Hematopoietic multipotent progenitor cell (in vitro differentiated cells): ENCODE measurements around the gene ASTN2. TPM values are rescaled to one million over a fixed set of nuclear protein-coding genes. Genes with fewer than 3 reads are reported as not detected.

Source experiments
- DNase-seq, 3 donors: peaks; one replicate each; pipeline ENCODE4 v3.0.0-alpha.2; 2011 to 2015; ENCODE audit warnings: low read depth in 2 of 3, low spot score in 2 of 3
- total RNA-seq: library from RNA; depleted of rRNA; stranded (reverse); fragments of >200 nt; gene quantifications from one replicate; pipeline ENCODE4 v1.2.3, GENCODE V29; 2012

ASTN2 gene
- total RNA-seq, 1 donor = 1.3 TPM

DNA sequence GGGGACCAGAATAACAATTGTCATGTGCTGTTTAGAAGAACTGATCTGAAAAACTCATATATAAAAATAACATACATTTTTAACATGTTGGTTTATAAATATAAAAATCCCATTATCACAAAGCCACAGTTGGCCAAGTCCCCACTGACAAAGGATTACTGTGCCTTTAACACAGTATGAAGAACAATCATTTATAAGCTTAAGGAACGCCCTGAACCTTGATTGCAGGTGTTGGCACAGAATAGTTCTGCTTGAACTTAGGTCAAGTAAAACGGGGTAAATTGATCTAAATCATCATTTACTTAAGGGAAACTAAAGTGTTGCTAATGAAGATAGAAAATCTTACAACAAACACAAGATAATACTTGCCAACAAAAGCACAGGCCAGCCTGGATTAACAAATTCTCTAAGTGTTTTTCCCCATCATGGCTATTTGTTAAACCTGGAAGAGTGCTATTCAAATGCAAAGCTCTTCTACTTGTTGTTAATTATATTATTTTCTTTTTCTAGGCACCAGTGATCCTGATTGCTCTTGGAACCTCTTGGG lies 46.1 kb downstream of the ASTN2 start:
- DNase-seq = no peak

DNA sequence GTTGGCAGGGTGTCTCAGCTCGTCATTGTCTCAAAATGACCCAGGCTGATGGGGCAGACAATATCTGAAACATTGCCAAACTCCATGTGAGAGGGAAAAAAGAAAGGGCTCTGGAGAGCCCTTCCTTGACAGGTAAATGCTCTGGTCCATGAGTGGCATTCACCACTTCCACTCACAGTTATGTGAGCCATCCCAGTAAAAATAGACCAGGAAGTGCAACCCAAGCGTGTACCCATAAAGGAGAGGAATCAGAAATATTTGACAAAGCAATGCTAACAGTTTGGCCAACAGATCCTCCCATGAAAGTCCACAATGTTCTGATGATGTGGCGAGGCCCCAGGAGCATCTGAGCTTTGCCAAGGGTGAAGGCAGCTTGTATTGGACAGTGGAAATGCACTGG lies 49.4 kb downstream of the ASTN2 start:
- no peak for DNase-seq

DNA sequence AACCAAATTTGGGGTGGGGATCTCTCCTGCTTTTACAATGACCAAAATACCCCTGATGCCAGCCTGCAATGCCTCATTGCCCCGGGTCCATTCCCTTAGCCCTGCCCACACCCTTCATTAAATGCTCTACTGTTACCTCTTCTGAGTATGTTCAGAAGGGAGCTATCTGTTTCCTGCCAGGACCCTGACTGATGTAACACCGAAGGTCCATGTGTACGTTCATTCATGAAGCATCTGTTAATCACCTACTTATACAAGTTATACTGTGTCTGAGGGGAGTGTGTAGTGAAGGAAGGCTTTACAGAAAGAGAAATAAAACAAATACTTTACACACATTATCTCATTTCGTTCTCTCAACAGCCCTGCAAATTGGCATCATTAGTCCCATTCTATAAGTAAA lies 51.9 kb downstream of the ASTN2 start:
- no peak for DNase-seq

DNA sequence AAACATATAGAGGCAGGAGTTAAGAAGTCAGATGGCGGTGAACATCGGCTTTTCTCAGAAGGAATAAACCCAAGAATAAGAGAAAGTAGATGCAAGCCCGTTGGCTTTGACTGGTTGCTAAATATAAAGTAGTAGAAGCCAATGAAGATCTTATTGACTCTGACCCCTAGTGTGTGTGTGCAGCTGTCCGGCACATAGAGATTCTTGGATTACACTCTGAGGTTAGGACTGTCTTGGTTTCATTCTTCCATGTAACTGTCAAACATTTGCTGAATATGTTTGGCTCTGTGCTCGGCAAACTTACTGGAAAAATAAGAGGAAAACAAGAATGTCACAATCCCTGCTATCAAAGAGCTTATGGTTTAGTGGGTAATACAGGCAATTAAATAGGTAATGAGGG lies 54.9 kb downstream of the ASTN2 start:
- no peak for DNase-seq

DNA sequence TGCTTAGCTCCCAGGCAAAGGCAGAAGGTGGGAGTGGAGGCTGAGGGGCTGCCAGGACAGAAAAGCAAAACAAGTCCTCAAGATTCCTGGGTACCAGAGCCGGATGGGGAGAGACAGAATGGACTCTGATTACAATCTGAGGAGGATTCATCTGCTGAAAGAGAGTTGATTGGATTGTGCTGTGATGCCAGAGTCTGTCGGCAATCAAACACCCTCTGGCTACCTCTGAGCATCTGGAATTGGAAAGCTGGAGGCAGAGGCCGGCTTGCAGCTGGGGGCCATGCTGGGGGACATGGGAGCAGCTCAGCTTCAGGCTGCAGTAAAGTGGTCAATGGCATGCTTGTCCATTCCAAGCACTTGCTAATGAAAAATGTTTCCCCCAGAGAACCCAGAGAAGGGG lies 59.3 kb downstream of the ASTN2 start:
- DNase-seq = no peak

DNA sequence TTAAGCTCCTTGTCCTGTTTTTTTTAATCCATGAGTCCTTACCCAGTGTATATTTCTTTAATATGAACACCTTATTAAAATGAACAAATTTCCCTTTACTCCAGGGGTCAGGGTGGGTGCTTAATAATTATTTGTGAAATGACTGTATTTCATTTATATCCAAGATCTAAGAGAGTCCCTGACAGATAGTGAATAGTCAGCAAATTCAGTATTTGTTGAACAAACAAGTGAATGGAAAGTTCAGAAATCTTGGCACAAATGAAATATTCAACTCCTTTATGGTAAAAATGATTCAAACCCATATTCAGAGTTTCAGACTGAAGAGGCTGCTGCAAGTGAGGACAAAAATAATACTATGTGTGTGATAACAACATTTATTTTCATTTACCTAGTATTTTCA lies 59.9 kb downstream of the ASTN2 start:
- DNase-seq = no peak

DNA sequence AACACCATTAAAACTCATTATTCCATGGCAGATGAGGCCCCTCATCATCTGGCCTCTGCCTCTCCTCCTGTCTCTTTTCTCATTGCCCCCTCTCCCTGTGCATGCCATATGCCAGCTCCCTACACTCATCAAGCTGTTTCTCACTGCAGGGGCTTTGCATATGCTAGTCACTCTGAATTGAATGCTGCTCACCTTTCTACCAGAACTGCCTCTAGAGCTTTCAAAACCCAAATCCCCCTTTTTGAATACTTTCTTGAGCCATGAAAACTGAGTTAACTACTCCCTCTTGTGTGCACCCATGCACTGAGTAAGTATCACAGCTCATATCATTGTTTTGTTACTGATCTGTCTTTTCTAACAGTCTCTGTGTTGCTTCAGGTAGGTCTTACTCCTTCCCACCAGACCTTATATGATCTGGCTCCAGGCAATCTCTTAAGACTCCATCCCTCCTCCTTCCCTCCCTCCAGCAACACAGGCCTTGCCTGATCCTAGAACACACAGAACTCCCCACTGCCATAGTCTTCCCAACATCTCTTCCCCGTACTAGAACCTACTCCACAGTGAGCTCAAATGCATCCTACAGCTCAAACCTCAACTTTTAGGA lies 60.5 kb downstream of the ASTN2 start:
- DNase-seq = no peak

DNA sequence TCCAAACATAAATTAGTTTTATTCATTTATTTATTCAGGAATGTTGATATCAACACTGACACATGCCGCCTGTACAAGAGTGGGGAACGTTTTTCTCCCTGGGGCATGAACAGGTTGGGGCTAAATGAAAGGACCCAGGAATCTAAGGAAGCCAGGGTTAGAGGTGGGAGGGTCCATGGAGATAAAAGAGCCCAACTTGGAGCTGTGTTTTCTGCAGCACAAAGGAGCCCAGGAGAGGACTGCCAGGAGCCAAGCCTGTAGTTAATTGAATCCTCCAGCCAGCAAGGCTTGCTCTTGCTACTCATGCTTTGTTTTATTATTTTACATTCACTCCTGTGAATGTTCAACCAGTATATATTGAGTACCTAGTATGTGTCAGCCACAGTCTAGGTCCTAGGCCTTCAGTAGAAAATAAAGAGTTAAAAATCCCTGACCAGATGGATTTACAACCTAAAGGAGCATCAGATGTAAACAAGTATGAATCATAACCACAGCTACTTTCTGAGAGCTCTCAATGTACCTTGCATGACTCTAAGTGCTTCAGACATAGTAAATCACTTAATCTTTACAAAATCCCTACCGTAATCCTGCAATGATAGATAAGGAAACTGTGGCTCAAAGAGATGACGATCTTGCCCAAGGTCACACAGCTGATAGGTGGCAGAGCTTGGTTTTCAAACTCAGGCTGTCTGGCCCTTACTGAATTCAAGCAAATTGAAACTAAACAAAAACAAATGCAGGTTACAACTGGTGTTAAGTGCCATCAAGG lies 69.8 kb downstream of the ASTN2 start:
- no peak for DNase-seq

DNA sequence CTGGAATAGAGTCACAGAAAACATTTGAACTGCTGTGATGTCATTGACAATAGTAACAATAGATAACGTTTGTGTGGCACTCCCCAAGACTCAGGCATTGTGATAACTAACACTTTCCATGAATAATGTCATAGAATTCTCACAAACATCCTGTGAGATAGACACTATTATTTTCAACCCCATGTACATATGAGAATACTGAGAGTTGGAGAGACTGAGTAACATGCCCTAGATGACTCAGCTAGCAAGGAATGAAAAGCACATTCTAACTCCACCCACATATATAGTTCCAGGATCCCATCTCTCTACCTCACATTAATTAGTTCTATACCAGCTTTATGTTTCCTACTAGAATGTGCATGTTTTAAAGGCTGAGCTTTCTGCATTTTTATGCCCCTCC lies 71.4 kb downstream of the ASTN2 start:
- no peak for DNase-seq

DNA sequence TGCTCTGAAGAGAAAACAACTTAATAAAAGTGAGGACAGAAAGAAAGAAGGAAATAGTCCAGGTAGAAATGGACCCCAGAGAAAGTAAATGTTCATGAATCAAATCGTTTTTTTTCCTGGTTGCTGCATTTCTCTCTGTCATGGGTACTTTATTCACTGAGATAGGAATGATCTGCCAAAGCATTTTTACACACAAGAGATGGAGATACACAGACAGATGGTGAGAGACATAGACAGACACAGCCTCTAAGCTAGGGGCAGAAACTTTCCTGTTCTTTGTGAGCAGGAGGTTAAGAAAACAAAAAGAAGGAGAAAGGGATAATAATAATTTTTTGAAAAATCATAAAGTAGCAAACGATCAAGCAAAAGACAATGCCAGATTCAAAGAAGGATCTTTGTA lies 73.7 kb downstream of the ASTN2 start:
- DNase-seq = no peak

DNA sequence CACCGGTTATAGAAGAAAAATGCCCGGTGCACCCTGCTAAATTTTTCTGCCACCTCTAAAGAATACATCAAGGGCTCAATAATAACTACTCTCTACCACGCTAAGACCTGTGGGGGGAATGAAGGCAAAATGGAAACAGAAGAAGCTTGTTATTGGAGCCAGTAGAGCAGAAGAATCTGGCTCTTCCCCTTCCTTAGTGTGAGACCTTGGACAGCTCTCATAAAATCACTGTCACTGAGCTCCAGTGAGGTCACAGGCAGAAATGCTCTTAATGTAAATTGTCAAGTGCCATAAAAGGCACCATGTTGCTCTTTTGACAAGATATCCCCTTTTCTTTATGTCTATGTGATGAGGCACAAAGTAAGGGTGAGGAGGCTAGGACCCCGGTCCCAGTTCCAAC lies 74.4 kb downstream of the ASTN2 start:
- no peak for DNase-seq

DNA sequence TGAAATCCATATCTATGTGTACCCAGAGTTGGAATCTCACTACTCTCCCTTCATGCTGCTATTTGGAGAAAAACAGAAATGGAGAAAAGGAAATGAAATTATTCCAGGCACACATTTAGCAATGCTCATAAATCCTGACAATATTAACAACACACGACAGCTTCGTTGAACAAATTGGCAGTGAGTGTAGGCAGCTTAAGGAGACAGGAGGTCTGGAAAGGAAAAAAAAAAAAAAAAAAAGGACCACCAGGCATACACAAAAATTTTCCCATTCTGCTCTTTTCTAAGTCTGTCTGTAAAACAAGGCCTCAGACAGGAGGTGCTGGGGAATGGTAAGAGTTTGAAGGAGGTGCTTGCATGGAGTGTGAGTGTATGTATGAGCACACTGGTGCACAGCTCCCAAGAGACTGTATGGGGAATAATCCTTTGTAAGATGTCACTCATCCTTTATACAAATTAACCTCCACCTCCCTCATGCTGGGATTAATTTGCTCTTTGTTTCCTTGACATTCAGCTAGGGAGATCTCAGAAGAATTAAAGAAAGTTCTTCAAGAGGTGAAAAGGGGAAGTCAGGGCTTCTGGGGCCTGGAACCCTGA lies 78.9 kb downstream of the ASTN2 start:
- DNase-seq = no peak

DNA sequence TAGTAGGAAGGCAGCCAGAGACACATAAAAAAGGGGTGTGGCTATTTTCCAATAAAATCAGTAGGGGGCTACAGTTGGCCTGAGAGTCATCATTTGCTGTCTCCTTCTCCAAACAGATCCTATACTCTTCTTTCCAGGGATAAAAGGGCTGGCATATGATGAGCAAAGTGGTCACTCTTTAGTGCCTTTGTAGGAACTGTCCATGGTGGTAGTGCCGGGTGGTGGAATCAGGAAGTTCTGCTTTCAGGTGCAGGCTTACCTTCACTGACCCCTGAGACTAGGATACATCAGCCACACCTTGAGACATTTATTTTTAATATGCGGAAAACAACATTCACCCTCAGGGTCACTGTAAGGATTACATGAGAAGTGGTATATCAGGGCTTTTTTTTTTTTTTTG lies 80.8 kb downstream of the ASTN2 start:
- DNase-seq = no peak

DNA sequence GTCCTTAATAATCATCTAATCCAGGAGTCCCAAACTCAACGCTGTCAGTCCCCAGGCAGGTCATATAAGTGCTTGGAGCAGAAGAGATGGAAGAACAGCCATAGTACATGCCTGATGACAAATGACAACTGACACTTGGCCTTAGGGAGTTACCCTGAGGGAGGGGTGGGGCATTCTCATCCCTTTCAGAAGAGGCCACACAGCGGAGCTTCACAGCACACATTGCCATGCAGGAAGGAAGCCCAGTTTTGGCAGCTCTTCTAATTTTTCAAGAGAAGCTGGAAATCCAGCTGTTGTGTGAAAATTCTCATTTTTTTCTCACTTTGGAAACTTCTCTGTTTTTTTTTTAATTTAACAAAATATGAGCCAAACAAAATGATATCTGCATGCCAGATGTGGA lies 89.0 kb downstream of the ASTN2 start:
- no peak for DNase-seq

DNA sequence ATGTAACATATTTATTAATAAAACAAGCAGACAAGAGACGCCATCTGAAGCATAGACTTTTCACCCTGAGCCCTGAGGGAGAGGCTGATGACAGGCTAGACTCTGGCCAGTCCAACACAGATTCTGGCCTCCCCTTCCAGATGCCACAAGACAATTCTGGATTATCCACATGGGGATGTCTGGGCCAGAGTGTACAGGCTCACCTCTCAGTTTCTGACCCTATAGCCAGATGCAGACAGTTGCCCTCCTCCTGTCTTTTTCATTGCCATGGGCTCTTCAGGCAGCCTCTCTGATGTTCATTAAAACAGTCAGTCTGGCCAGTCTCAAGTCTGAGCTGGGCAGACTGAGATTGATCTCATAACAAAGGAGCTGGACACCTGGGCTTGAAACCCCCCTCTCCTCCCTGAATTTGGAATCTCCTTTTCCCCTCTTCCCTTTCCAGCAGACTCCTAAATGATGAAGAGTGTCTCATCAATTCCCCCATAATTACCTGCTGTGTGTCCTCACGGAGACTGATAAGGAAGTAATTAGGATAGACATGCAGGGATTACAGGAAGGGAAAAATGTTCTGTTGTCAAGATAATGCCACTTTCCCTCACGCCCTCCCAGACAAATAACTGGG lies 89.6 kb downstream of the ASTN2 start:
- DNase-seq = no peak

DNA sequence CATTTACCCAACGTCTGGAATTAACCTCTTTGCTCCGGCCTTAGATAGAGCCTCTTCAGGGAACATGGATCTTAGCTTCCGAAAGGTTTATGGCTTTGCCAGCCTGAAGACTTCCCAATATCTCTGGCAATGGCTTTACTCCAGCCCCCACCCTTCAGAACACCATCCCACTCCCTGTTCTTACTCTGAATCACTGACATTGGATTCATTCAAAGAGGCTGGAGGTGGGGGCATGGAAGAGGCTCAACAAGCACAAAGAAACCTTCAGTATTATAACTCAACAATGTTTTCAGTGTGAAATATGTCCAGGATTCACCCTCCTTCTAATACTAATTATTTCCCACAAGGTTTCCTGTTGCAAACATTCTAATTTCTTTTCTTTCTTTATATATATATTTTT lies 91.5 kb downstream of the ASTN2 start:
- DNase-seq = no peak

DNA sequence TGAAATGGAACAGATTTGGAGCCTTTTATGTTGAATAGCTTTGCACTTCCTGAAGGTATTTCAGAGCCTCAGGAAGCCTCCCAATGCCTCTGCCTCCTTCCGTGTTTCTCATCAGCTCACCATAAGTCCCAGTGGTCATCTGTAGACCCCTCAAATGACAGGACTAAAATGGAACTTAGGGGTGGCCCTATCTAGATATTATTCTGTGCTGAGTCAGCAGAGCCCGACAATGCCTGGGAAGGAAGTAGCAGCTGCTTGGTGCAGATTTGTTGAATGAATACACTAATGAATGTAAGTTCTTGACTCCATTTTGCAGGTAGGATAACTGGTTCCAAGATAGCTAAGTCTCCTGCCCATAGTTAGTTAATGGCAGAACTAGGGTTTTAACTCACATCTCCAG lies 97.7 kb downstream of the ASTN2 start:
- DNase-seq = no peak

DNA sequence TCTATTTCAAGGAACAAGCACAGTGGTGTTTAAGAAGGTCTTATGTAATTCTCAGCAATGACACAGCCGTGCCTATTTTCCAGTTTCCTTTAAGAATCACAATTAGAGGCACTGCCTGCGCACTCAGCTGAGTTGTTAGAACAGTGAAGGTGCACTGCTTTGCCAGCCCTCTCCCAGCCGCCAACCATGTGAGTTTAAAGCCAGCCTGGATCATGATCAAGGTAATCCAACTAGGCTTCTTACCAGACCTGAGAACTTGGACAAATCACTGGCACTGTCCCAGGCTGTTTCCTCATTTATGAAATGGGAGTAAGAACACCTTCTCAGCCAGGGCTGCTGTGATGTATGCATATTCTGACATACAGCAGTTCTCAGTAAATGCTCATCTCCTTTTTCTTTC lies 99.6 kb downstream of the ASTN2 start:
- no peak for DNase-seq

DNA sequence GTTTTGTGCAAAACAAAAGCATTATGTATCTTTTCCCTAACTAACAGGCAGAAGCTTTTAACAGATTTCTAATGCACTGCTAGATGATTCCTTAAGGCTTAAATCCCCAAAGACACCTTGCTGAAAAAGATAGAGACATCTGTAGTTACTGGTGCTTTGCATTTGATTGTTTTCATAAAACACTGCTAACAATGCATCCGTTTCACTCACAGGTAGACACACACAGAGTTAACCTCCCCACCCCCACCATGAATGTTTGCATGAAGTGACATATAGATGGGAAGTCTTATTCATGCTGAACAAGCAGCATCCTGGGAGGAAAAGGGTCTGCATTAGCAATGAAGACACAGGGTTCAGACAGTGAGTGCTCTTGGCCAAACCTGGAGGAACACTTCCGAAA lies 100.9 kb downstream of the ASTN2 start:
- DNase-seq = no peak

DNA sequence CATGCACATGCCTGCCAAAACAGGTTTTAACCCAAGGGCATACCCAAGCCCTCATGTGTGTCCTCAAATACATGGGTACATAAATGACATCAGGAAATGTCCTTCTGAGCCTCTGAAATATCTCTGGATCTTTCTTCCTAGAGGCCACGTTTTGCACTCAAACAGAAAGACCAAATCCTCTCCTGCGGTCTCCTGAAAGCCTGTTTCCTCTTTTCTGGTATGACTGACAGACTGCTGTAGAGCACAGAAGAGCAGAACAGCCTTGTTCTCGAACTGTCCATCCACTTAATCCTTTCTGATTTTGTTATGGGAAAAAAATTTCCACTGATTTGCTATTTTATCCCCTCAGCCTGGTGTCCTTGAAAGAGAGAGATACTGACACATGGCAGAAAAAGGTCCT lies 107.2 kb downstream of the ASTN2 start:
- no peak for DNase-seq

DNA sequence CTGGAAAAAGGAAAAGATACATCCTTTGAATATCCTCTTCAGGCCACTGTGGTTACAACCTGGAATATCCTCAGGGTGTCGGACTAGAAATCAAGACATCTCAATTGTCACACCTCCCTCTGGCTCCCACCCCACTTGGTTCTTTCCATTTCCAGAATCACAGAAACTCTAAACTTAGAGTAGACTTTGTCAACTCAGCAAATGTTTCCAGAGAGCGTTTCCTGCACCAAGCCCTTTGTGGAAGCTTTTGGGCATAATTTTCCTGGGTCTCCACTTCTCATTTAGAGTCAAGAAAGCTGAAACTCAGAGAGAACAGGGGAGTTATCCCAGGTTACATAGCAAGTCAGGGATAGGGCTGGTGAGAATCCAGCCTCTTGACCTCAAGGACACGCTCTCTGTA lies 108.8 kb downstream of the ASTN2 start:
- DNase-seq = no peak

DNA sequence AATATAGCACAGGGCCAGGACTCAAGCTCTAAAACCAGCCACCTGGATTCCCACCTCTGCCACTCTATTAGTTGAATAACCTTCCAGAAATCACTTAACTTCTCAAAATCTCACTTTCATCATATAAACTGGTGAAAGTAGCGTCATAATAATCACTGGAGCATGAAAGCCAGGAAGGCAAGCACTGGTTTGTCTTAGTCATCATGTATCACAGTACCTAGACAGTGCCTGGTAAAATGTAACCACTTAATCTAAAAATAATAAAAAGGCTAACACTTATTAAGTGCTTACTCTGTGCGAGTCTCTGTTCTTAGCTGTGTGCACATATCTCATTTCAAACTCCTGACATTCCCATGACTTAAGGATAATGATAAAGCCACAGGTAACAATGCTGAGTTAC lies 109.4 kb downstream of the ASTN2 start:
- no peak for DNase-seq
